Osteocyte (in vitro differentiated cells): ENCODE results near the gene SLC18A3. TPM values are rescaled to one million over a fixed set of nuclear protein-coding genes. Genes with fewer than 3 reads are reported as not detected.

Source experiments
- DNase-seq: peaks from one replicate; pipeline ENCODE4 v3.0.0; 2021; ENCODE audit warnings: mixed read lengths; ENCODE audit not compliant: unreplicated experiment; ENCODE audit errors: extremely low spot score
- H3K27ac Mint-ChIP-seq: one replicate; pipeline ENCODE4 v1.8.0; 2021; ENCODE audit warnings: mild to moderate bottlenecking, mixed read lengths; ENCODE audit not compliant: unreplicated experiment
- H3K27me3 Mint-ChIP-seq: one replicate; pipeline ENCODE4 v1.8.0; 2021; ENCODE audit warnings: mixed read lengths; ENCODE audit not compliant: unreplicated experiment
- H3K36me3 Mint-ChIP-seq: one replicate; pipeline ENCODE4 v1.8.0; 2021; ENCODE audit warnings: mixed read lengths; ENCODE audit not compliant: unreplicated experiment
- H3K4me1 Mint-ChIP-seq: one replicate; pipeline ENCODE4 v1.8.0; 2021; ENCODE audit warnings: mixed read lengths; ENCODE audit not compliant: unreplicated experiment
- H3K4me3 Mint-ChIP-seq: one replicate; pipeline ENCODE4 v1.8.0; 2021; ENCODE audit warnings: mild to moderate bottlenecking, moderate library complexity, mixed read lengths; ENCODE audit not compliant: unreplicated experiment
- H3K9me3 Mint-ChIP-seq: one replicate; pipeline ENCODE4 v1.8.0; 2021; ENCODE audit warnings: mixed read lengths; ENCODE audit not compliant: unreplicated experiment
- CTCF ChIP-seq: fragments of 200-600 bp; sonication (generic); IDR thresholded peaks from 2 replicates; pipeline ENCODE4 v1.5.0; 2021; ENCODE audit warnings: antibody characterized with exemption, mild to moderate bottlenecking, moderate library complexity
- total RNA-seq: library from RNA; stranded (reverse); gene quantifications from 2 replicates; pipeline ENCODE4 v1.2.1, GENCODE V29; 2021

Gene SLC18A3
- total RNA-seq, 1 donor from 2014 or later: 0.32 TPM

- Mint-ChIP-seq H3K27me3 (peaks cover 19% of the 10 kb centered on the region), H3K27ac (no peak overlapping the region), H3K4me1 (peaks cover 5% of the 10 kb centered on the region), H3K9me3 (no peaks in the 10 kb centered on the region), H3K4me3 (no peak overlapping the region), H3K36me3 (no peaks in the 10 kb centered on the region)
- TF ChIP-seq CTCF: no peak
- DNase-seq: peak; percentile 27
Measured at GRCh38 chr10:49647554-49647953, 37.4 kb downstream of the SLC18A3 start.

- no peaks in the 10 kb centered on the region for H3K36me3 Mint-ChIP-seq
- H3K9me3 Mint-ChIP-seq: no peaks in the 10 kb centered on the region
- H3K27ac Mint-ChIP-seq: no peak overlapping the region
- no peak overlapping the region for H3K4me3 Mint-ChIP-seq
- no peak for TF ChIP-seq CTCF
- DNase-seq: peak; percentile 67
- H3K27me3 Mint-ChIP-seq: peaks cover 19% of the 10 kb centered on the region
- H3K4me1 Mint-ChIP-seq: peaks cover 5% of the 10 kb centered on the region
Measured at GRCh38 chr10:49647985-49648795, 38.1 kb downstream of the SLC18A3 start.

GRCh38 chr10:49649294-49649693 lies 39.2 kb downstream of the SLC18A3 start:
- Mint-ChIP-seq H3K4me1 (peaks cover 5% of the 10 kb centered on the region), H3K27ac (no peak overlapping the region), H3K36me3 (no peaks in the 10 kb centered on the region), H3K9me3 (no peaks in the 10 kb centered on the region), H3K27me3 (peaks cover 18% of the 10 kb centered on the region), H3K4me3 (no peak overlapping the region)
- peak; percentile 66 for DNase-seq
- no peak for TF ChIP-seq CTCF

- Mint-ChIP-seq H3K27ac (no peak overlapping the region), H3K9me3 (no peaks in the 10 kb centered on the region), H3K27me3 (peaks cover 14% of the 10 kb centered on the region), H3K4me3 (no peak overlapping the region), H3K4me1 (peaks cover 5% of the 10 kb centered on the region), H3K36me3 (no peaks in the 10 kb centered on the region)
- peak; percentile 48 for DNase-seq
- TF ChIP-seq CTCF: no peak
Measured at GRCh38 chr10:49649936-49650723, 40.0 kb downstream of the SLC18A3 start.

GRCh38 chr10:49650724-49651034 lies 40.6 kb downstream of the SLC18A3 start:
- no peaks in the 10 kb centered on the region for H3K9me3 Mint-ChIP-seq
- no peak for TF ChIP-seq CTCF
- DNase-seq: peak; percentile 67
- peaks cover 14% of the 10 kb centered on the region for H3K27me3 Mint-ChIP-seq
- H3K4me1 Mint-ChIP-seq: peaks cover 5% of the 10 kb centered on the region
- no peak overlapping the region for H3K4me3 Mint-ChIP-seq
- no peak overlapping the region for H3K27ac Mint-ChIP-seq
- H3K36me3 Mint-ChIP-seq: no peaks in the 10 kb centered on the region
